Measurements from ENCODE around the gene PRKACA. TPM values are rescaled to one million over a fixed set of nuclear protein-coding genes. Genes with fewer than 3 reads are reported as not detected.
A peak's percentile ranks its signal among the peaks of the same experiment; 100 is the strongest.

The PRKACA gene
- total RNA-seq, 1 experiment from 2014 or later, result 77.5 TPM

DNA sequence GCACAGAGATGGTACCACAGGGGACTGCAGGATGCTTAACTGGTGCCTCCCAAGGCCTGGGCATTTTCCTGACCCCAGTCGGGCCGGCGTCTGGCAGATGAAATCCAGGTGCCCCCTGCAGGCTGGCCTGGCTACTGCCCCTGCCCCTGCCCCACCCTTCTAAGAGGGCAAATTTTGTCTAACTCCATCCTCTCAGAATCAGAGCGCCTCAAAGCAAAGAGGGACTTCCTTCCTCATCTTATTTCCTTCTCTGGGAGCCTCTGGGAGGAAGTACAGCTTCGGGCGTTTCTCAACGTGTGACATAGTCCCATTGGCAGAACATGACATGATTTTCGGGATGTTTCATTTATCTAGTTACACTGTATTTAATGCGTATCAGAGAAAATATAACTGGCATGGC, 2.7 kb downstream of the PRKACA start:
- H3K4me1 ChIP-seq, result peaks cover 30% of the 10 kb centered on the region
- H3K27me3 ChIP-seq, result no peaks in the 10 kb centered on the region
- H3K27ac ChIP-seq, result no peak overlapping the region
- H3K4me3 ChIP-seq, result no peak overlapping the region
- H3K36me3 ChIP-seq, result no peaks in the 10 kb centered on the region
- peak; percentile 47 to 54 for DNase-seq
- H3K9me3 ChIP-seq (replicated peaks), result no peaks in the 10 kb centered on the region

DNA sequence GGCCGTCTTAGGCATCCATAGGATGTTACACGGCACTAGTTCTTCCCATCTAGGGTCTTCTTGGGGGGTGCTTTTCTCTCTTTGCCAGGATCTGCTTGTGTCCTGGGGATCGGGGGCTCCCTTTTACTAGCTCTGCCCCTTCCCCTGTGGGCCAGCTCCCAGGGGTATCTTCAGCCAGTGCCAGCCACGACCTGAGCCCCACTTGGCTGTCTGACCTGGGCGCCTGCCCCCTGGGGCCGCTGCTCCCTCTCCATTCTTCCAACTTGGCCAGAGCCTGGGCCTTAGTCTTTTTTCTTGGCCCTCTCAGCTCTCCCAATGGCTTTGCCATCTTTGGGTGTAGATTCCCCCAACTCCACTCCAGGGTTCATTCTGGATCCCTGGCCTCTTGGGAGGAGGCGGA, 3.1 kb downstream of the PRKACA start:
- H3K27me3 ChIP-seq, result no peaks in the 10 kb centered on the region
- H3K36me3 ChIP-seq, result no peaks in the 10 kb centered on the region
- peaks cover 26% of the 10 kb centered on the region for H3K4me1 ChIP-seq
- no peaks in the 10 kb centered on the region for H3K9me3 ChIP-seq (replicated peaks)
- no peak overlapping the region for H3K27ac ChIP-seq
- H3K4me3 ChIP-seq, result no peak overlapping the region
- DNase-seq, result no peak

DNA sequence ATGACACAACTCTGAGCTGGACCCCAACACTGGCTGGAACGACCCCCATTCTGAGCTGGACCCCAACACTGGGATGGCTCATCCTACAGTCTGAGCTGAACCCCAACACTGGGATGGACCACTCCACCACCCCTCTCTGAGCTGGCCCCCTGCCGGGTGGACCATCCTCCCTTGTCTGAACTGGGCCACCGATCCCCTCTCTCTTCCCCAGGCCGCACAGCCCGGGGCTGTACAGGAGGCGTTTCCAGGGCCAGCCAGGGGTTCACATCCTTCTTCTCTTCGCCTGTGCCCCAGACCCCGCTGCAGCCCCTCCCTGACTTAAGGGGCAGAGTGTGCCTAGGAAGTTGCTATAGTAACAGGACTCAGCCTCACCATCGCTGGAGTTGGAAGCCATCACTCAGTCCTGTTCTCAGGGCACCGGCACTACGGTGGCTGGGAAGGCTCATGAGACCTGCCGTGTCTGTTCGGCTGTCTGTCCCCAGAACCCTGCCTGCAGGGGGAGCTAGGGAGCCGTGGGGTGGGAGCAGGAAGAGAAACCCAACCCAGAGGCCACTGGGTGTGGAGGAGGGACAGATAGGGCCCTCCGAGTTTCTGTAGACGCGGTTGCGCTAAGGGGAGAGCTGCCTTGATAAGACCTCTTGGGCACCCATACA, 3.7 kb downstream of the PRKACA start:
- DNase-seq, result peak; percentile 49 to 55
- H3K4me1 ChIP-seq, result peaks cover 21% of the 10 kb centered on the region
- H3K36me3 ChIP-seq, result peaks cover 3% of the 10 kb centered on the region; the same call in 1 of the 2 replicates
- no peak overlapping the region for H3K27ac ChIP-seq
- H3K9me3 ChIP-seq (replicated peaks), result no peaks in the 10 kb centered on the region
- H3K27me3 ChIP-seq, result no peaks in the 10 kb centered on the region
- H3K4me3 ChIP-seq, result no peak overlapping the region

DNA sequence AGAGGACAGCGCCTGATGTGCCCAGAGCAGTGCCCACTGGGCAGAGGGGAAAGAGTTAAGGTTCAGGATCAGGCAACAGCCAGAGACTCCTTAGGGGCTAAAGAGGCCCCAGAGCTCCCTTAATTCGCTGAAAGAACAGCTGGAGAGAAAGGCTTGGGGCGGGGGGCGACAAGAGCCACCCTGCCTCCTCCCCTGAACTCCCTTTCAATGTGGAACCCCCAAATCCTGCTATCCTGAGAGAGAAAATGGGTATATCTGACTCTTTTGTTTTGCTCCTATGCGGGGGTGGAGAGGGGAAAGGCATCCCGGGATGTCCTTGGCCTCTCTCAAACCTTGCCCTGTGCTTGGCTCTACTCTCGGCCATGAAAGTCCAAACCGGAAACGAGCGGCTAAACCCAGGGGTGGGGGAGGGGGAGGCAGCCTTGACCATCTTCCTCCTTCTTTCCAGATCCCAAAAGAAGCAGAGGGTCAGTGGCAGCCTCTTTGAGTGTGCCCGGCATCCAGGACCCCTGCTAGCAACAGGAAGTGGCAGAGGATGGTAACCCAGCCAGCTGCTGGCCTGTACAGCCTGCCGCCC, 4.7 kb downstream of the PRKACA start:
- Histone ChIP-seq H3K4me1 (peaks cover 15% of the 10 kb centered on the region), H3K9me3 (replicated peaks) (no peaks in the 10 kb centered on the region), H3K4me3 (peak overlapping the region; percentile 11; the same call in 1 of the 2 replicates), H3K27ac (peak overlapping the region; percentile 57), H3K27me3 (no peaks in the 10 kb centered on the region), H3K36me3 (peaks cover 7% of the 10 kb centered on the region; the same call in 1 of the 2 replicates)
- peak in 1 of 2 experiments; percentile 54 for DNase-seq

DNA sequence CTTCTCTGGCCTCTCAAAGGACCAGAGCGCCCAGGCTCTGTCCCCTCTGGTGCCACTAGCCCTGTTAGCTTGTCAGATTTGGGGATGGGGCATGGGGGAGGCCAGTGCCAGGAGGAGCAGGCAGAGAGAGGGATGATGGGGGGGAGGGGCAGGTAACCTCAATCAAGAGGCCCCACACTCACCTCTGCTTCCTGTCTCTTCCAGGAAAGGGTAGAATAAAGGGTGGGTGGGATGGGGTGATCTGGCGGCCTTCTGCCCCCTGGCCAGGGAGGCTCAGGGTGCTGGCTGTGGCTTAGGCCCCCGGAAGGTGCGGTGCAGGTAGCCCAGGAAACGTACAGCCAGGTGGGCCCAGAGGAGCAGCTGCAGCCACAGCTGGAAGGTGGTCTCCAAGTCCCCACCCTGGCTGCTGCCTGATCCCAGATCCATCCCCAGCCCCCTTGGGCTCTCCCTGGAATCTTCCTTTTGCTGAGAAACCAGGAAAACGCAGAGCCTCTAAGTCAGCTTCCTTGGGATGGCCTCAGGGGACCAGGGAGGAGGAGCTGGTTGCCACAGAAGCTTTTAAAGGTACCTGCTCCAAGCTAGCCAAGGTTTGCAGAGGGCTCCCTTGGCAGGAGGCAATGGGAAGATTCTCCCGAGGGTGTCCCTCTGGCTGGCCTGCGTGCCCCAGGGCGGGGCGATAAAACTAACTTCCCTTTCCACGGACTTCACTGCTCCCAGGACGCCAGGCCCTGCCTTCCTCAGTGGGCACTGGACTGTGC, 5.3 kb downstream of the PRKACA start:
- Histone ChIP-seq H3K27me3 (no peaks in the 10 kb centered on the region), H3K4me3 (no peak overlapping the region), H3K4me1 (peaks cover 15% of the 10 kb centered on the region), H3K36me3 (peaks cover 7% of the 10 kb centered on the region; the same call in 1 of the 2 replicates), H3K27ac (peak overlapping the region; percentile 57), H3K9me3 (replicated peaks) (no peaks in the 10 kb centered on the region)
- no peak for DNase-seq

DNA sequence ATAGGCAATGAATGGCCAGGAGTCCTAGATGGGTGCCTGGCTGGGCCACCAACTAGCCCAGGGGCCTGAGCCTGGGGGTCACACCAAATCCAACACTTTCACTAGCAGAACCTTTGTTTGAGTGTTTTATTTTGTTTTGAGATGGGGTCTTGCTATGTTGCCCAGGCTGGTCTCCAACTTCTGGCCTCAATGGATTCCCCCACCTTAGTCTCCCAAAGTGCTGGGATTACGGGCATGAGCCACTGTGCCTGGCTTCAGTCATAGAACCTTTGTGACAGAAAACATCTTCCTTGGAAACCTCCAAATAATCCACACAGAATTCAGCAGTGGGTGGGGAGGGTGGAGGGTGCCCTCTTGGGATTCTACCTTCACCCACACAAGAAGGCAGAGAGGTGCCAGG, 6.1 kb downstream of the PRKACA start:
- no peaks in the 10 kb centered on the region for H3K9me3 ChIP-seq (replicated peaks)
- no peak overlapping the region for H3K4me3 ChIP-seq
- no peaks in the 10 kb centered on the region for H3K27me3 ChIP-seq
- no peak overlapping the region for H3K27ac ChIP-seq
- H3K4me1 ChIP-seq, result peaks cover 15% of the 10 kb centered on the region
- H3K36me3 ChIP-seq, result peaks cover 10% of the 10 kb centered on the region; the same call in 1 of the 2 replicates
- no peak for DNase-seq

DNA sequence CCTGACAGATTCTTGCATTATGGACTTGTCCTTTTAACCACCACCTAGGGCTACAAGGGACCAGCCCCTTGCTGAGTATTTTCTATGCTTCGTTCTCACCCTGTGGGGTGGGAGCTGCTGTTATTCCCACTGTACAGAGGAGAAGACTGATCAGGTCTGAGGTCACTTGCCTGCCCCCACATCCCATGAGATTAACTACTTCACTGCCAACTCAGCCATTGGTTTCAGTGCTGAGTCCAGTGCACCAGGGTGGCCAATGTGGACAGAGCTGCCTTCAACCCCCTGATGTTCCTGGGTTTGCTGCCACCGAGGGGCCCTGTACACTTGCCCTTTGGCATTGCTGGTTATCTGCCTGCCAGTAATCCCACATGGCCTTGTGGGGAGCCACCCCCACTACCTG, 6.9 kb downstream of the PRKACA start:
- H3K27ac ChIP-seq, result no peak overlapping the region
- no peaks in the 10 kb centered on the region for H3K27me3 ChIP-seq
- peaks cover 18% of the 10 kb centered on the region for H3K36me3 ChIP-seq
- H3K4me1 ChIP-seq, result peaks cover 15% of the 10 kb centered on the region
- H3K9me3 ChIP-seq (replicated peaks), result no peaks in the 10 kb centered on the region
- DNase-seq, result no peak
- no peak overlapping the region for H3K4me3 ChIP-seq

DNA sequence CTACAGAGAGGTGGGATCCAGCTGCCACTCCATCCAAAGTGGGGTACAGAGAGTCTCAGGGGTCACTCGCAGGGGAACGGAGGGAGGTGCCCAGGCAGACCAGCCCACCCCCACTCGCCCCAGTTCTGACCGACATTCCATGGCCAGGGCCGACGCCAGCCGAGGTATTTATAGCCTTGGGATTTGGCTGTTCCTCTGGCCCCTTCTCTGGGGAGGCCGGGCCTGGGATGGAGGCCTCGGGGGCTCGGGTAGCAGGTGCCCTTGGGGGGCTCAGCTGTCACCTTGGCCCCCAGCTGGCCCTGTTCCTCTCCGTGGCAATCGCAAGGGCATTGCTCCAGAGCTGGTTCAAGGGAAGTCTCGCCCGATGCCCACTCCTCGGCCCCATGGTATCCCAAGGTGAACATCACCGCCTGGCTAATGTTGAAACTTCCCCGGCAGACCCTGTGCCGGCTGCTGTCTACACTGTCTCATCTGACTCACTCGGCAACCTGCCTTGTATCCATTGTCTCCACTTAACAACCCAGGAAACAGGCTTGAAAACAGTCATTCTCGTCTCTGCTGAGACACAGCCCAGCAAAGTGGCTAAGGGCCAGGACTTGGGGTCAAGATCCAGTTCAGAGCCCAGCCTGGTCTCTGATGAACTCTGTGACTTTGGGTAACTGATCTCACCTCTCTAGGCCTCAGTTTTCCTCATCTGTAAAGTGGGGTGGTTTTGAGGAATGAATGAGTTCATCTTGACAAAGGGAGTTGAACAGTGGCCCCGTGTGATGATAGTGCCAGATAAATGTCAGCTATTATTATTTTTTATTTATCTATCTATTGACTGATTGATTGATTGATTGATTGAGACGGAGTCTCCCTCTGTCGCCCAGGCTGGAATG, 9.7 kb downstream of the PRKACA start:
- peaks cover 37% of the 10 kb centered on the region for H3K36me3 ChIP-seq
- H3K27ac ChIP-seq, result no peak overlapping the region
- no peaks in the 10 kb centered on the region for H3K27me3 ChIP-seq
- peaks cover 5% of the 10 kb centered on the region for H3K4me1 ChIP-seq
- H3K4me3 ChIP-seq, result no peak overlapping the region
- H3K9me3 ChIP-seq (replicated peaks), result no peaks in the 10 kb centered on the region
- DNase-seq, result no peak

DNA sequence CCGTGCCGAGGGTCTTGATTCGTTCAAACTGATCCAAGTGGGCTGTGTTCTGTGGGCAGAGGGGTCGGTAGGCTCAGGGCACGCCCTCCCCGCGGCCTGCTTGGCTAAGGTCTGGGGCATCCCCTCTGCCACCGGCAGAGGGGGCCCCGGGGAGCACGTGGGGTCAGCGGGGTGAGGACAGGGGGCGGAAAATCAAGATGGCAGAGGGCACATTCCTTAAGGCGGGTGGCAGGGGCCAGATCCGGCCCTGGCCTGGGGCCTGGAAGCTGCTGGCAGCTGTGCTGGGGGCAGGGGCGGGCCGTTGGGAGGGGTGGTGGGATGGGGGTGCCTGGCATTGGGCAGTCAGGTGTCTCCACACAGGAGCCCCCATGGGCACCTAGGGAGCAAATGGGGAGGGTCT, 10.7 kb downstream of the PRKACA start:
- Histone ChIP-seq H3K27me3 (no peaks in the 10 kb centered on the region), H3K9me3 (replicated peaks) (no peaks in the 10 kb centered on the region), H3K4me1 (no peaks in the 10 kb centered on the region), H3K4me3 (no peak overlapping the region), H3K36me3 (peaks cover 43% of the 10 kb centered on the region), H3K27ac (no peak overlapping the region)
- DNase-seq, result no peak

DNA sequence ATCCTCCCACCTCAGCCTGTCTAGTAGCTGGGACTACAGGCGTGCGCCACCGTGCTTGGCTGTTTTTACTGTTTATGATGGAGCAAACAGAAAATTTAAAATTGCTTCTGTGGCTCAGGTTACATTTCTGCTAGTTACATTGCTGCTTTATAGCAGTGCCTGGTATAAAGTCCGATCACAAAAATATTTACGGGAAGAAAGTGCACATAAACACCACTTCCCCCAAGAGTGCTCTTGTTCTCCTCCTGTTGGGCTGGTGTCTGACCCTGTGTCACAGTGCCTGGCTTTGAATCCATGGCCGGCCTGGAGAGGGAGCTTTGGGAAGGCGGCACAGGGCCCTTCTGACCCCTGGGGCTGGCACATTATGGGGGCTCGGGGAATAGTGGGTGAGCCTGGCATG, 11.9 kb downstream of the PRKACA start:
- Histone ChIP-seq H3K36me3 (peaks cover 53% of the 10 kb centered on the region), H3K4me3 (no peak overlapping the region), H3K27ac (no peak overlapping the region), H3K27me3 (no peaks in the 10 kb centered on the region), H3K9me3 (replicated peaks) (no peaks in the 10 kb centered on the region), H3K4me1 (no peaks in the 10 kb centered on the region)
- no peak for DNase-seq

DNA sequence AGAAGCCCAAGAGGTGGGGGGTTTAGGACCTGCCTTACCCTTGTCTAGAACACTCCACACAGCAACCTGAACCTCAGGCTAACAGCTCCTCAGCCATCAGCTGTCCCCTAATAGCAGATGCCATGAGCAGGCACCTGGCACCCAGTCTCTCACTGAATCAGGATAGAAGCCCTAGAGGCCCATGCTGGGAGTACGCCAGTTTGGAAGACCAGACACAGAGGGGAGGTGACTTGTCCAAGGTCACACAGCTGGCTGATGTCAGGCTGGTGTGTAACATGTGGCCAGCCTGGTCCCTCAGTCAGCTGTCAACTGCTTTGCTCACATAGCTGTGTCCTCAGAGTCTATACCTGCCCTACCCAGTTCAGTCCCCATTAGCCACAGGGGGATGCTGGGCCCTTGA, 14.3 kb downstream of the PRKACA start:
- peaks cover 61% of the 10 kb centered on the region for H3K36me3 ChIP-seq
- H3K4me1 ChIP-seq, result no peaks in the 10 kb centered on the region
- DNase-seq, result no peak
- H3K27ac ChIP-seq, result no peak overlapping the region
- H3K4me3 ChIP-seq, result no peak overlapping the region
- H3K9me3 ChIP-seq (replicated peaks), result no peaks in the 10 kb centered on the region
- no peaks in the 10 kb centered on the region for H3K27me3 ChIP-seq

DNA sequence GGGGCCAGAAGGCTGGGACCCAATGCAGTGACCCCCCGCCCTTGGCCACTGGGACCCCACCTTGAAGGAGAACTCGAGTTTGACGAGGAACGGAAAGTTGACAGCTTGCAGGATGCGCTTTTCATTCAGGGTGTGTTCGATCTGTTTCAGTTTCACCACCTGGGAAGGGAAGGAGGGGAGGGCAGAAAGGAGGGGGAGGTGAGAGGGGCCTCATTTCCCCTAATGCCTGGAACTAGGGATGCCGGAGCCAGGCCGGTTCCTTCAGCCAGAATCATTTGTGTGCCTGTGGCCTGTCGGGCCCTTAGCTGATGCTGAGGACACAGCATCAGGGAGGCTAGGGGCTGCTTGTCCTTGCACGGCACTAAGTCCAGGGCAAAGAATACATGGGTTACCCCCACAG, 14.8 kb downstream of the PRKACA start:
- DNase-seq, result no peak
- Histone ChIP-seq H3K27me3 (no peaks in the 10 kb centered on the region), H3K9me3 (replicated peaks) (no peaks in the 10 kb centered on the region), H3K36me3 (peaks cover 61% of the 10 kb centered on the region), H3K4me1 (no peaks in the 10 kb centered on the region), H3K27ac (no peak overlapping the region), H3K4me3 (no peak overlapping the region)

DNA sequence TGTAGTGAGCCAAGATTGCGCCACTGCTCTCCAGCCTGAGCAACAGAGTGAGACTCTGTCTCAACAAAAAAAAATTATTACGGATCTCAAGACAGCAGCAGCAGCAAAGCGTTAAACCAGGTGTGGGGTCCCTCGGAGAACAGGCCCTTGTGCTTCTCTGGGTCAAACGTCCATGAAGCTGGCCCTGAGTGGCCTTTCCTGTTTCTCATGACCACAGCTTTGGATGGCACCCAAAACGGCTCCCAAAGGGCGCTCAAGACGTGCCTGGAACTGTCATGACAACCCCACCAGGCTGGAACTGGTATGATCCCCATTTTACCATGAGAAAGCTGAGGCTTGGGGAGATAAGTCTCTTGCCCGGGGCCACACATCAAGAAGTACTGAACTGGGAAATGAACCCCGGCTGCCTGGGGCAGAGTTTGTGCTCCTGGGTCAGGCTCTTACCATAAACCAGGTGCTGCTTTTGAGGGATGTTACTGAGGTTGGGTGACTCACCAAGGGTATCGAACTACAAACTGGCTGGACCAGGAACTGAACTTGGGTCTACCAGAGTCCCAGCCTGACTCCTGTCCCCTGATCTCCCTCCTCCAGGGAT, 15.4 kb downstream of the PRKACA start:
- Histone ChIP-seq H3K9me3 (replicated peaks) (no peaks in the 10 kb centered on the region), H3K27ac (no peak overlapping the region), H3K4me1 (no peaks in the 10 kb centered on the region), H3K4me3 (no peak overlapping the region), H3K27me3 (no peaks in the 10 kb centered on the region), H3K36me3 (peaks cover 66% of the 10 kb centered on the region)
- no peak for DNase-seq

DNA sequence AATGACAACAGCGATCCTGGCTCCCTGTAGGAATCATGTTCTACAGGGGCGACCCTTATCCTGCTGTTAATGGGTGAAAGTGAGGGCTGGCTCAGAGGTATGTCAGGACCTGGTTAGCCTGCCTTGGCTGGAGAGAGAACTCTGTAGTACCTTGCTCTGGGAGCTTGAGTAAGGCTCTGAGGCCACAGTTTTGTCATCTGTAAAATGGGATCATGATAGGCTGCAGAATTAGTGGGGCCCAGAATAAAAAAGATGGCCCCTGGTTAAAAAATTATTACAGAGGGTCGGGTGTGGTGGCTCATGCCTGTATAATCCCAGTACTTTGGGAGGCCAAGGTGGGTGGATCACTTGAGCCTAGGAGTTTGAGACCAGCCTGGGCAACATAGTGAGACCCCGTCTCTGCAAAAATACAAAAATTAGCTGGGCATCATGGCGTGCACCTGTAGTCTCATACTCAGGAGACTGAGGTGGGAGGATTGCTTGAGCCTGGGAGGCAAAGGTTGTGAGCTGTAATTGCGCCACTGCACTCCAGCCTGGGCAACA, 16.5 kb downstream of the PRKACA start:
- no peak for DNase-seq
- Histone ChIP-seq H3K36me3 (peaks cover 69% of the 10 kb centered on the region), H3K4me1 (no peaks in the 10 kb centered on the region), H3K27me3 (no peaks in the 10 kb centered on the region), H3K9me3 (replicated peaks) (no peaks in the 10 kb centered on the region), H3K27ac (no peak overlapping the region), H3K4me3 (no peak overlapping the region)

Data from SJCRH30 (cell line).